WTC11 (cell line): Measurements from ENCODE around the gene GJB1.

Source experiments
- ATF2 ChIP-seq: sonication (generic); formaldehyde crosslinking; IDR thresholded peaks from 2 replicates; pipeline ENCODE4 v1.8.1; 2022; ENCODE audit warnings: low read depth, missing genetic modification reagents, borderline replicate concordance
- ATF3 ChIP-seq: sonication (generic); formaldehyde crosslinking; conservative IDR thresholded peaks from 2 replicates; pipeline ENCODE4 v1.8.1; 2022; ENCODE audit warnings: mild to moderate bottlenecking, missing genetic modification reagents
- CREB1 ChIP-seq: sonication (generic); formaldehyde crosslinking; IDR thresholded peaks from 2 replicates; pipeline ENCODE4 v1.8.0; 2023; ENCODE audit warnings: mild to moderate bottlenecking, missing genetic modification reagents
- CTCF ChIP-seq: fragments of 200-600 bp; IDR thresholded peaks from 2 replicates; pipeline ENCODE4 v1.8.0; 2022; ENCODE audit warnings: antibody characterized with exemption
- NR1H2 ChIP-seq: sonication (generic); formaldehyde crosslinking; IDR thresholded peaks from 2 replicates; pipeline ENCODE4 v1.9.0; 2021; ENCODE audit warnings: mild to moderate bottlenecking, moderate library complexity, missing genetic modification reagents
- NR2C2 ChIP-seq: sonication (generic); formaldehyde crosslinking; IDR thresholded peaks from 2 replicates; pipeline ENCODE4 v1.8.0; 2022; ENCODE audit warnings: mild to moderate bottlenecking, missing genetic modification reagents
- RELA ChIP-seq: sonication (generic); formaldehyde crosslinking; IDR thresholded peaks from 2 replicates; pipeline ENCODE4 v1.8.1; 2022; ENCODE audit warnings: missing genetic modification reagents, mild to moderate bottlenecking, borderline replicate concordance
- TEAD4 ChIP-seq: sonication (generic); formaldehyde crosslinking; IDR thresholded peaks from 2 replicates; pipeline ENCODE4 v1.8.0; 2022; ENCODE audit warnings: mild to moderate bottlenecking, missing genetic modification reagents
- TP53 ChIP-seq: sonication (generic); formaldehyde crosslinking; IDR thresholded peaks from 2 replicates; pipeline ENCODE4 v1.8.1; 2023; ENCODE audit warnings: mild to moderate bottlenecking, missing genetic modification reagents
- USF1 ChIP-seq: sonication (generic); formaldehyde crosslinking; IDR thresholded peaks from 2 replicates; pipeline ENCODE4 v1.8.0; 2022; ENCODE audit warnings: mild to moderate bottlenecking, missing genetic modification reagents
- ZMAT4 ChIP-seq: fragments of 250-450 bp; sonication (Bioruptor Pico); IDR thresholded peaks from 2 replicates; pipeline ENCODE4 v1.9.0; 2021; ENCODE audit warnings: mild to moderate bottlenecking
- ZNF263 ChIP-seq: sonication (generic); formaldehyde crosslinking; IDR thresholded peaks from 2 replicates; pipeline ENCODE4 v1.8.1; 2022; ENCODE audit warnings: low read depth, mild to moderate bottlenecking, moderate library complexity, missing genetic modification reagents
- TF ChIP-seq, protein P1 (sequence below): sonication (generic); formaldehyde crosslinking; IDR thresholded peaks from 2 replicates; pipeline ENCODE4 v1.8.0; 2022; ENCODE audit warnings: mild to moderate bottlenecking, missing genetic modification reagents

- TF ChIP-seq CTCF (no peak; the same call in 1 of the 2 replicates), NR1H2 (CRISPR knock-in tag) (no peak), TEAD4 (no peak), ZNF263 (no peak), ZMAT4 (CRISPR knock-in tag) (no peak), ATF3 (CRISPR knock-in tag) (no peak), RELA (CRISPR knock-in tag) (no peak), ATF2 (CRISPR knock-in tag) (no peak), CREB1 (no peak), USF1 (CRISPR knock-in tag) (no peak), NR2C2 (no peak), TP53 (CRISPR knock-in tag) (no peak)
- TF ChIP-seq, protein P1, sequence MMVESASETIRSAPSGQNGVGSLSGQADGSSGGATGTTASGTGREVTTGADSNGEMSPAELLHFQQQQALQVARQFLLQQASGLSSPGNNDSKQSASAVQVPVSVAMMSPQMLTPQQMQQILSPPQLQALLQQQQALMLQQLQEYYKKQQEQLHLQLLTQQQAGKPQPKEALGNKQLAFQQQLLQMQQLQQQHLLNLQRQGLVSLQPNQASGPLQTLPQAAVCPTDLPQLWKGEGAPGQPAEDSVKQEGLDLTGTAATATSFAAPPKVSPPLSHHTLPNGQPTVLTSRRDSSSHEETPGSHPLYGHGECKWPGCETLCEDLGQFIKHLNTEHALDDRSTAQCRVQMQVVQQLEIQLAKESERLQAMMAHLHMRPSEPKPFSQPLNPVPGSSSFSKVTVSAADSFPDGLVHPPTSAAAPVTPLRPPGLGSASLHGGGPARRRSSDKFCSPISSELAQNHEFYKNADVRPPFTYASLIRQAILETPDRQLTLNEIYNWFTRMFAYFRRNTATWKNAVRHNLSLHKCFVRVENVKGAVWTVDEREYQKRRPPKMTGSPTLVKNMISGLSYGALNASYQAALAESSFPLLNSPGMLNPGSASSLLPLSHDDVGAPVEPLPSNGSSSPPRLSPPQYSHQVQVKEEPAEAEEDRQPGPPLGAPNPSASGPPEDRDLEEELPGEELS: no peak
These were observed 30.4 kb downstream of the GJB1 start for GRCh38 chrX:71253253-71254091.
